ENCODE results near the gene CYP2A6. TPM values are rescaled to one million over a fixed set of nuclear protein-coding genes. Genes with fewer than 3 reads are reported as not detected.

The CYP2A6 gene
- total RNA-seq, 2 experiments from 2014 or later, result 0.27 TPM; not detected in 1

DNA sequence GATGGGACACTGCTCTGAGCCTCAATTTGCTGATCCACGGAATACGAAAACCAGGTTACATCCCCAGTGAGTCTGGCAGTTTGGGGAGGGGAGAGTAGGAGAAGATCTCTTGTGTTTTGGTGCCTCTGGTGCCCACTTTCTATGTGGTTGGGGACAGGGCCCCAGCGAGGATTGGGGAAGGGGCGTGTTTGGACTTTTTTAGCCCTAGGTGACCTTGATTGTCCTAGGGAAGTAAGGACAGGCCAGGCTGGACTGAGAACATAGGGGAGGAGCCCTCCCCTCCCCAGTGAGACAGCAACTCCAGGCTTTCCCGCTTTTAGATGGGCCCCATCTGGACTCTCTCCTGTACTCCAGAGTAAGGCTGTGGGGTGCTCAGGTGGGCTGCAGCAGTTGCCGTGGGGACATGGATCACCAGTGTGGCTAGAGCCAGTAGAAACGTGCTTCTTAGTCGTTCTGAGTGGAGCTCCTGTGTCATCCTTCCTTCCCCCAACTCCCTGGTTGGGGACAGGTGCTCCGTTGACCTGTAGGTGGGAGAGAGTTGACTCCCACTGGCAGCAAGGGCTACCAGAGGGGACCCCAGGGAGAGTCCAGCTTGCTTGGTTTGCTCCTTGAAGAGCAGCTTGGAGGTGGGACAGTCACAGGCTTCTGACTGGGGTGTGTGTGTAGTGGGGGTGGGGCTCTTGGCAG lies 46.9 kb downstream of the CYP2A6 start:
- H3K4me3 Mint-ChIP-seq, result peak overlapping the region; percentile 99
- peaks cover 77% of the 10 kb centered on the region for H3K4me1 Mint-ChIP-seq
- H3K27me3 Mint-ChIP-seq, result no peaks in the 10 kb centered on the region
- DNase-seq, result no peak
- H3K27ac Mint-ChIP-seq, result peak overlapping the region; percentile 99
- H3K36me3 Mint-ChIP-seq, result peaks cover 47% of the 10 kb centered on the region
- no peaks in the 10 kb centered on the region for H3K9me3 Mint-ChIP-seq

DNA sequence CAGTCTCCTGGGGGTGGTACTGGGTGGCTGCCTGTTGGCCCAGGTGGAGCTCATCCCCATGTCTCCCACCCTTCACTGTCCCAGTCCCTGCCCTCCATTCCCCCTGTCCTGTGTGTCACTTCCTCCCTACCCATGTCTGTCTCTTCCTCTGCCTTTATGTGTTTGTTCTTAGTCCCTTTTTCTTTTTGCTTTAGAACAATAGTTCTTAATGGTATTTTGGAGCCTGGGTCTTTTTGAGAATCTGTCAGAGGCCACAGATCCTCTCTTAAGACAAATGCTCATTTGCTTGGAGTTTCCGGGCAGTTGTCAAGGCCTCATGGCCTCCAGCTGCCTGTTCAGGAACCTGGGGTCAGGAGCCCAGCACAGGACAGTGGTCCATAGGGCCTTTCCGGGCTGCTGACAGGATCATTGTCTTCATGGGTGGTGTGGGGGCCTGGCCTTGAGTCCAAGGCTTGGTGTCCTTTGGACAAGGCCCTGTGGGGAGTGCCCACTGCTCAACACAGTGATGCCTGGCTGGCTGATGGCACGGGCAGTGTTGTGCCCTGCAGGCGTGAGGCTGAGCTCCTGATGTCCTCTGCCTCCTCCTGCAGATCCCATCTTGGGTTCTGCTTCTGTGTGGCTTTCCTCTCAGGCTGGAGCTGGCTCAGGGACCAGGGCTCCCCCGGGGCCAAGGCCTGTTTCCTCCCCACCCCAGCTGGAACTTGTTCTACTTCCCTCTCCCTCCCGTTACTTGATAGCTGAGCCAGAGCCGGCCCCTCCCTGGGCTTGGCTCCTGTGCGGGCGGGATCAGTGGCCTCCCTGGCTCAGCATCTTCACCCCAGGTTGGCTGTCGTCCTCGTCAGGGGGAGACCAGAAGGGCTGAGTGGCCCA lies 47.7 kb downstream of the CYP2A6 start:
- H3K4me3 Mint-ChIP-seq, result peak overlapping the region; percentile 99
- no peaks in the 10 kb centered on the region for H3K9me3 Mint-ChIP-seq
- peaks cover 79% of the 10 kb centered on the region for H3K4me1 Mint-ChIP-seq
- no peak for DNase-seq
- no peaks in the 10 kb centered on the region for H3K27me3 Mint-ChIP-seq
- H3K36me3 Mint-ChIP-seq, result peaks cover 43% of the 10 kb centered on the region
- peak overlapping the region; percentile 99 for H3K27ac Mint-ChIP-seq

DNA sequence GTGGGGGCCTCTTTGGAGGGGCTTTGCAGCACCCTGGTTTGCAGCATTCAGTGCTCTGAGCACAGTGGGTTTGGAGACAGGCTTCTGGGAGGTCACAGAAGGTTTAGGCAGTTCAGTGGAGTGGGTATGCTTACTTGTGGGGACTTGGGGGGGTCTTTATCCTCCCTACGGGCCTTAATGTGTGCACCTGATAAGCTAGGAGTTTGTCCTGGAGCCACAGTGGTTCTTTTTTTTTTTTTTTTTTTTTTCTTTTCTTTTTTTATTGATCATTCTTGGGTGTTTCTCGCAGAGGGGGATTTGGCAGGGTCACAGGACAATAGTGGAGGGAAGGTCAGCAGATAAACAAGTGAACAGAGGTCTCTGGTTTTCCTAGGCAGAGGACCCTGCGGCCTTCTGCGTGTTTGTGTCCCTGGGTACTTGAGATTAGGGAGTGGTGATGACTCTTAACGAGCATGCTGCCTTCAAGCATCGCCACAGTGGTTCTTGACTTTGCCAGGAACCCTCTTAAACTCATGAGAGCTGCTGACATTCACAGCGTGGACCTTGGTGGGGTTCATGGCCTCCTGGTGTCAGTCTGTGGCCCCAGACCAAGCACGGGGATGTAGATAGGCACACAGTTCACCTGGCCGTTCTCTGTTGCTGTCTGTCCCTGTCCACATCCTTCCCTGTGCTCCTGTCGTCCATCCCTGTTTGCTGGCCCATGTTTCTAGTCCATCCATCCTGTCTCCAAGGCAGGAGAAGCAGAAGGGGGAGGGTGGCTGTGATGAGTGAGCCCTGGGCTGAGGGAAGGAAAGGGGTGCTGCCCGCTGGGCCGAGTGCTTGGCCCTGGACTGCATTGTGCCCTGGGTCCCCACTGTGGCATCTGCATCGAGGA lies 48.6 kb downstream of the CYP2A6 start:
- peaks cover 78% of the 10 kb centered on the region for H3K4me1 Mint-ChIP-seq
- no peaks in the 10 kb centered on the region for H3K9me3 Mint-ChIP-seq
- H3K36me3 Mint-ChIP-seq, result peaks cover 41% of the 10 kb centered on the region
- peak overlapping the region; percentile 99 for H3K4me3 Mint-ChIP-seq
- no peaks in the 10 kb centered on the region for H3K27me3 Mint-ChIP-seq
- DNase-seq, result no peak
- peak overlapping the region; percentile 99 for H3K27ac Mint-ChIP-seq

DNA sequence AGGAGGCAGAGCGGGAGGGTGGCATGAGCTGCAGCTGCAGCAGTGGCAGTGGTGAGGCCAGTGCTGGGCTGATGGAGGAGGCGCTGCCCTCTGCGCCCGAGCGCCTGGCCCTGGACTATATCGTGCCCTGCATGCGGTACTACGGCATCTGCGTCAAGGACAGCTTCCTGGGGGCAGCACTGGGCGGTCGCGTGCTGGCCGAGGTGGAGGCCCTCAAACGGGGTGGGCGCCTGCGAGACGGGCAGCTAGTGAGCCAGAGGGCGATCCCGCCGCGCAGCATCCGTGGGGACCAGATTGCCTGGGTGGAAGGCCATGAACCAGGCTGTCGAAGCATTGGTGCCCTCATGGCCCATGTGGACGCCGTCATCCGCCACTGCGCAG lies 49.3 kb downstream of the CYP2A6 start:
- Mint-ChIP-seq H3K4me3 (peak overlapping the region; percentile 99), H3K4me1 (peaks cover 77% of the 10 kb centered on the region), H3K27me3 (no peaks in the 10 kb centered on the region), H3K27ac (peak overlapping the region; percentile 90), H3K9me3 (no peaks in the 10 kb centered on the region), H3K36me3 (peaks cover 41% of the 10 kb centered on the region)
- DNase-seq, result no peak

DNA sequence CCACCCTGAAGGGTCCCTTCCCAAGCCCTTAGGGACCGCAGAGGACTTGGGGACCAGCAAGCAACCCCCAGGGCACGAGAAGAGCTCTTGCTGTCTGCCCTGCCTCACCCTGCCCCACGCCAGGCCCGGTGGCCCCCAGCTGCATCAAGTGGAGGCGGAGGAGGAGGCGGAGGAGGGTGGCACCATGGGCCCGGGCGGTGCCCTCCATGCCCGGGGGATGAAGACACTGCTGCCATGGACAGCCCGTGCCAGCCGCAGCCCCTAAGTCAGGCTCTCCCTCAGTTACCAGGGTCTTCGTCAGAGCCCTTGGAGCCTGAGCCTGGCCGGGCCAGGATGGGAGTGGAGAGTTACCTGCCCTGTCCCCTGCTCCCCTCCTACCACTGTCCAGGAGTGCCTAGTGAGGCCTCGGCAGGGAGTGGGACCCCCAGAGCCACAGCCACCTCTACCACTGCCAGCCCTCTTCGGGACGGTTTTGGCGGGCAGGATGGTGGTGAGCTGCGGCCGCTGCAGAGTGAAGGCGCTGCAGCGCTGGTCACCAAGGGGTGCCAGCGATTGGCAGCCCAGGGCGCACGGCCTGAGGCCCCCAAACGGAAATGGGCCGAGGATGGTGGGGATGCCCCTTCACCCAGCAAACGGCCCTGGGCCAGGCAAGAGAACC lies 49.8 kb downstream of the CYP2A6 start:
- Mint-ChIP-seq H3K27me3 (no peaks in the 10 kb centered on the region), H3K36me3 (peaks cover 41% of the 10 kb centered on the region), H3K9me3 (no peaks in the 10 kb centered on the region), H3K4me1 (peaks cover 72% of the 10 kb centered on the region), H3K27ac (peak overlapping the region; percentile 90), H3K4me3 (peak overlapping the region; percentile 99)
- no peak for DNase-seq

DNA sequence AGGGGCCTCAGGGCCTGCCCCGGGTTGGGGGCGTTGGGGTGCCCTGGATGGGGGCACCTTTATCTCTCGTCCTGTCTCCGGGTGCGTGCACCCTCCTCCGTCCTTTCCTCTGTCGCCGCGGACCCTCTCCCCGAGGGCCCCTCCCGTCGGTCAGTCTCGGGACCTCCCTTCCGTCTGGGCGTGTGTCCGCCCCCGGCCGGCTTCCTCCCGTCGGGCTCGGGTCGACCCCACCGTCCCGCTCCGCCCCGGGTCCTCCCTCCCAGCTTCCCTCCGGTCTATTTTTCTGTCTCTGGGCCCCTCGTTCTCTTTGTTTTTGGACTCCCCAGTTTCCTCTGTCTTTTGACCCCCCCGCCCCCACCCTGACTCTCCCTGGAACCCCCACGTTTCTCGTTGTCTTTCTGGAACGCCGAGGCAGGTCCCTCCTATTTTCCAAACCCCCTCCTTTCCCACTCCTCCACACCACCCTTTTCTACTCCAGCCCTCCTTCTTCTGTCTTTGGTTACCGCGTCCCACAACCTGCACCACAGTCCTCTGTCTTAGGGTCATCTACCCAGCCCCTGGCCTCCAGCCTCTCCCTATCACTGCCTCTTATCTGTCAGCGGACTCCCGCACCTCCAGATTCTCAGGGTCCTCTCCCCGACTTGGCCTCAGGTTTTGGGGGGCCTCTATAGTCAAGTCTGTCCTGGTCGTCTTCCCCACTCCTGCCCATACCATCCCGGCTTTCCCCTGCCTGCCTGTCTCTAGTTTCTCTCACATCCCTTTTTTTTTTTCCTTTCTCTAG lies 50.5 kb downstream of the CYP2A6 start:
- peak overlapping the region; percentile 99 for H3K4me3 Mint-ChIP-seq
- H3K9me3 Mint-ChIP-seq, result no peaks in the 10 kb centered on the region
- peak; percentile 54 for DNase-seq
- peaks cover 64% of the 10 kb centered on the region for H3K4me1 Mint-ChIP-seq
- peak overlapping the region; percentile 90 for H3K27ac Mint-ChIP-seq
- peaks cover 41% of the 10 kb centered on the region for H3K36me3 Mint-ChIP-seq
- H3K27me3 Mint-ChIP-seq, result no peaks in the 10 kb centered on the region

DNA sequence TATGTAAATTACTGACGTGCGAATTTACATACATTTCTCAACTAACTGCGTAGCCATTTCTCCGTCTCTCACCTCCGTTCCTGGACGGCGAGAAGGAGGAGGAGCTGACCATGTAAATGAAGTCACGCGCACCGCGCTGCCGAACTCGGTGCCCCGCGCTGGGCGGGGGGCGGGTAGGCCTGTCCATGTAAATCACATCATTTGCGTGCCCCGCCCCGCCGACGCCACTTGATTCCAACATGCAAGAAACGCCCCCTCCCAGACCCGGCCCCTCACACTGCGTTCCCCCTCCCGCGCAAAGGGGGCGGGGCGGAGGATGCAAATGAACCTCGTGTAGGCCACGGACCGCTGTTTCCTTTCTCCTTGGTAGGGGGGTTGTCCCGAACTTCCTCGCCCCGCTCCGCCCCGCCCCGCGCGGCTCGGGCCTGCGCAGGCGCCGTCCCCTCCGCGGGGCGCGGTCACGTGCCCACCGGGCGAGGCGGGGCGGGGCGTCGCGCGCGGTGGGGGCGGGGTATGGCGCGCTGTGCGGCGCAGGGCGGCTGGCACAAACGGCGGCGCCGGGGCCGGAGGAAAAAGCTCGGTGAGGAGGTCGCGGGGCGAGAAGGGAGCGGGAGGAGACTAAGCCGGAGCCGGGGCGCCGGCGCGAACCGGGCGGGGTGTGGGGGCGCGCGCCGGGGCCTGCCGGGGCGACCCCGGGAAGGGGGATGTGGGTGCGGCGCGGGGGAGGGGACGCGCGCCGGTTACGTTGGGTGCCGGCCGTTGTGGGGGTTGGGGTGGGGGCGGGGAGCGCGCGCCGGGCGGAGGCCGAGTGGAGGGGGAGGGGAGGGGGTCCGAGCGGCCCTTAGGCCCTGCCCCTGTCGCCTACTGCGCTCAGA lies 51.3 kb downstream of the CYP2A6 start, which contains the start of gene EGLN2:
TSS of gene EGLN2 (plus strand) at position 509 of the 875 bp plus-strand sequence. CDS start 1,382 bp downstream, outside the sequence.
- peak; percentile 100 for DNase-seq
- H3K9me3 Mint-ChIP-seq, result no peaks in the 10 kb centered on the region
- peaks cover 56% of the 10 kb centered on the region for H3K4me1 Mint-ChIP-seq
- H3K27me3 Mint-ChIP-seq, result no peaks in the 10 kb centered on the region
- peaks cover 34% of the 10 kb centered on the region for H3K36me3 Mint-ChIP-seq
- peak within 1 kb of the TSS; percentile 95 for H3K27ac Mint-ChIP-seq
- peak within 1 kb of the TSS; percentile 99 for H3K4me3 Mint-ChIP-seq

DNA sequence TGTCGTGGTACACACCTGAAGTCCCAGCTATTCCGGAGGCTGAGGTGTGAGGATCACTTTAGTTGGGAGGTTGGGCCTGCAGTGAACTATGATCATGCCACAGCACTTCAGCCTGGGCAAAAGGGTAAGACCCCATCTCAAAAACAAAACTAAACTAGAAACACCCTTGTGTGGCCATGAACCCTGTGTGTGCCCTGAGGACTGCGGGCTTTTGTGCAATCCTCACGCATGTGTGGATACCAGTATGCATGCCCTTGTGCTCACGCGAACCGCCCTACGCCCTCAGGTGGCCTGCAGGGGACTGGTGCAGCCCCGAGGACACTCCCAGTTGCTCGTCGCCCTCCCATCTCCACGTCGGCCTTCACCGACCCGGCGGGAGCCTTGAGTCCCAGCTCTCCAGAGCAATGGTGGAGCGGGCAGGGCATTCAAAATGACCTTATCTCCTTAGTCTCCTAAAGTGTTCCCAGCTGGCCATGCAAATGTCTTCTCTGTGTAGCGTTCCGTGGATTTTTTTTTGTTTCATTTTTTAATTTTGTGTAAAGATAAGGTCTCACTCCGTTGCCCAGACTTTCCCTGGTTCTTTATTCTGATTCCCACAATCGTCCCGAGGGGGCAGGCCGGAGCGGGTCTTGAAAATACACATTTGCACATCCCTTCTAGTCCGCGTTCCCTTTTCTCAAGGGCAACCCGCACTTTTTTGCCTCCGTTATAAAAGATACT lies 52.1 kb downstream of the CYP2A6 start:
- peak overlapping the region; percentile 95 for H3K27ac Mint-ChIP-seq
- no peaks in the 10 kb centered on the region for H3K27me3 Mint-ChIP-seq
- H3K4me3 Mint-ChIP-seq, result peak overlapping the region; percentile 93
- peak; percentile 76 for DNase-seq
- H3K4me1 Mint-ChIP-seq, result peaks cover 49% of the 10 kb centered on the region
- no peaks in the 10 kb centered on the region for H3K9me3 Mint-ChIP-seq
- H3K36me3 Mint-ChIP-seq, result peaks cover 27% of the 10 kb centered on the region

DNA sequence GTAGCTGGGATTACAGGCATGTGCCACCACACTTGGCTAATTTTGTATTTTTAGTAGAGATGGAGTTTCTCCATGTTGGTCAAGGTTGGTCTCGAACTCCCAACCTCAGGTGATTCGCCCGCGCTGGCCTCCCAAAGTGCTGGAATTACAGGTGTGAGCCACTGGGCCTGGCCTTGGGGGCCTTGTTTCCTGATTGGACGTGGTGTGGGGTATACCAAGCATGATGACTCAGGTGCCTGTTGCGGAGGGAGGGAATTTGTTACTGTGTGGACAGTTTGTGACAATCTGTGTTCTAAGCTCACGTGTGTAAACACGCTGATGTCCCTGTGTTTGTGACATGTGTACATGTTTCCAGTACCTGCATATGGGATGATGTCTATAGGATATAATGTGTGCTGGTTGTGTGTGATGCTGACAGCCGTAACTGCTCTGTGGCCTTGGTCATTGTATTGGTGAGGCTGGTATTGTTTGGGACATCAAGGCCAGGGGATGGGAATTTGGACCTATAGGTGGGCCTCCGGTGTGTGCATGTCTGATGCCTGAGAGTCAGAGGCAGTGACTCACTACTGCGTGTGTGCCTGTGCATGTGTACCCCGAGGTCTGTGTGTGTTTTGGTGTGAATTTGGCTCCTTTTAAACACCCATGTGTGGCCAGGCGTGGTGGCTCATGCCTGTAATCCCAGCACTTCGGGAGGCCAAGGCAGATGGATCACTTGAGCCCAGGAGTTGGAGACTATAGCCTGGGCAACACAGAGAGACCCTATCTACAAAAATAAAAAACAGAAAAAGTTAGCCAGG lies 52.9 kb downstream of the CYP2A6 start:
- Mint-ChIP-seq H3K9me3 (no peaks in the 10 kb centered on the region), H3K4me3 (peak overlapping the region; percentile 93), H3K27me3 (no peaks in the 10 kb centered on the region), H3K4me1 (peaks cover 49% of the 10 kb centered on the region), H3K27ac (peak overlapping the region; percentile 95), H3K36me3 (peaks cover 19% of the 10 kb centered on the region)
- no peak for DNase-seq
